Esophagus squamous epithelium (tissue), 5 donors: Measurements from ENCODE around the gene OVCH1. TPM values are rescaled to one million over a fixed set of nuclear protein-coding genes. Genes with fewer than 3 reads are reported as not detected.

Experiments
- DNase-seq: peaks from one replicate; lab custom pipeline; 2025; lab: John Stamatoyannopoulos, UW
- H3K27ac ChIP-seq, 4 donors: fragments of 200-600 bp; sonication (generic); one replicate each; pipeline ENCODE4 v1.5.1; 2016 to 2019; ENCODE audit warnings: mild to moderate bottlenecking in 1 of 4
- H3K27me3 ChIP-seq, 4 donors: fragments of 200-600 bp; sonication (generic); 1 replicate in 3 of 4; 2 replicates in 1 of 4; pipeline versions ENCODE4 v1.5.1 to v1.6.0; 2017 to 2021; ENCODE audit warnings: antibody characterized with exemption in 1 of 4
- H3K36me3 ChIP-seq, 3 donors: fragments of 200-600 bp; sonication (generic); one replicate each; pipeline ENCODE4 v1.5.1; 2016 to 2019
- H3K4me1 ChIP-seq, 3 donors: fragments of 200-600 bp; sonication (generic); one replicate each; pipeline ENCODE4 v1.5.1; 2017 to 2019
- H3K4me3 ChIP-seq, 4 donors: fragments of 200-600 bp; sonication (generic); 1 replicate in 3 of 4; 2 replicates in 1 of 4; pipeline ENCODE4 v1.5.1; 2016 to 2019; ENCODE audit warnings: mild to moderate bottlenecking in 2 of 4, moderate library complexity in 1 of 4
- H3K9me3 ChIP-seq, 3 donors: fragments of 200-600 bp; sonication (generic); one replicate each; pipeline ENCODE4 v1.5.1; 2016 to 2019
- POLR2A ChIP-seq, 4 donors: fragments of 450-650 bp; IDR thresholded peaks; one replicate each; pipeline ENCODE4 v1.6.1; 2017; ENCODE audit warnings: antibody characterized with exemption in 4 of 4, mild to moderate bottlenecking in 4 of 4, moderate library complexity in 3 of 4
- WGBS, 2 donors: methylation state at CpG; one replicate each; pipeline ENCODE4 v1.1.5; 2018; 5-methylcytosine and 5-hydroxymethylcytosine counted together
- intact Hi-C: fragments of 100-400 bp; cut with DNase I; formaldehyde crosslinking; loops from one replicate; pipeline ENCODE4 v1.15.0; 2022
- total RNA-seq, 4 donors: library from RNA; depleted of rRNA; stranded (reverse); fragments of >200 nt; gene quantifications; one replicate each; pipeline ENCODE4 v1.1.0, GENCODE V29; 2016
- TF ChIP-seq, protein P1 (sequence below), 6 experiments: fragments of 450-650 bp in 4 of 6; fragments of 200-600 bp in 2 of 6; sonication (generic) in 2 of 6; IDR thresholded peaks; one replicate each; pipeline ENCODE4 v1.5.1; 2016 to 2019; ENCODE audit warnings: antibody characterized with exemption in 6 of 6, mild to moderate bottlenecking in 4 of 6, moderate library complexity in 4 of 6
- donor health status: DM: yes; HTN: yes; CAD: no.

Gene OVCH1
- total RNA-seq, 4 donors from 2014 or later = 0.38 TPM; not detected in 3

GRCh38 chr12:29380536-29381523 lies 116.7 kb downstream of the OVCH1 start, which contains the start of gene ERGIC2:
Gene ERGIC2, minus strand, starts transcription at chr12:29381172. Its CDS starts 9,539 bp downstream, at chr12:29371633.
- H3K27me3 ChIP-seq = no peaks in the 10 kb centered on the region
- DNase-seq = peak; percentile 79
- no peaks in the 10 kb centered on the region for H3K36me3 ChIP-seq
- H3K9me3 ChIP-seq = no peaks in the 10 kb centered on the region
- H3K4me1 ChIP-seq = peaks cover 0 to 35% (median 7%) of the 10 kb centered on the region in 3 donors
- peak within 1 kb of the TSS; percentile 95 to 97 (median 96) for H3K27ac ChIP-seq
- intact Hi-C loops = no loop called here
- peak within 1 kb of the TSS; percentile 80 to 98 (median 94) for H3K4me3 ChIP-seq
- WGBS, 2 donors = 0 to 1% methylated on average over 25 to 30 of the region's 55 CpGs
- TF ChIP-seq, protein P1, sequence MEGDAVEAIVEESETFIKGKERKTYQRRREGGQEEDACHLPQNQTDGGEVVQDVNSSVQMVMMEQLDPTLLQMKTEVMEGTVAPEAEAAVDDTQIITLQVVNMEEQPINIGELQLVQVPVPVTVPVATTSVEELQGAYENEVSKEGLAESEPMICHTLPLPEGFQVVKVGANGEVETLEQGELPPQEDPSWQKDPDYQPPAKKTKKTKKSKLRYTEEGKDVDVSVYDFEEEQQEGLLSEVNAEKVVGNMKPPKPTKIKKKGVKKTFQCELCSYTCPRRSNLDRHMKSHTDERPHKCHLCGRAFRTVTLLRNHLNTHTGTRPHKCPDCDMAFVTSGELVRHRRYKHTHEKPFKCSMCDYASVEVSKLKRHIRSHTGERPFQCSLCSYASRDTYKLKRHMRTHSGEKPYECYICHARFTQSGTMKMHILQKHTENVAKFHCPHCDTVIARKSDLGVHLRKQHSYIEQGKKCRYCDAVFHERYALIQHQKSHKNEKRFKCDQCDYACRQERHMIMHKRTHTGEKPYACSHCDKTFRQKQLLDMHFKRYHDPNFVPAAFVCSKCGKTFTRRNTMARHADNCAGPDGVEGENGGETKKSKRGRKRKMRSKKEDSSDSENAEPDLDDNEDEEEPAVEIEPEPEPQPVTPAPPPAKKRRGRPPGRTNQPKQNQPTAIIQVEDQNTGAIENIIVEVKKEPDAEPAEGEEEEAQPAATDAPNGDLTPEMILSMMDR (IDR thresholded peaks at IDR 0.05) = no peak
- TF ChIP-seq POLR2A (IDR thresholded peaks at IDR 0.05) = peak in 3 of 4 donors; percentile 50 to 74 (median 53)

Other genes starting within 250 kb of the OVCH1 start
- 10 to 100 TPM; 48.0 to 99.0 (median 64.5) TPM for gene ERGIC2, start 116.5 kb downstream of the OVCH1 start, total RNA-seq